ENCODE results near the gene ATP11A. TPM values are rescaled to one million over a fixed set of nuclear protein-coding genes. Genes with fewer than 3 reads are reported as not detected.
A peak's percentile ranks its signal among the peaks of the same experiment; 100 is the strongest.

ATP11A gene
- total and polyA plus RNA-seq, 10 of the 15 experiments (the other 5 are each of a cell fraction or from before 2014, with no cell fraction given) = 1.4 to 69.6 (median 14.4) TPM

- TF ChIP-seq CEBPZ (IDR thresholded peaks at IDR 0.05; ENCODE audit: low read depth, low read length) = no peak
- no peak for TF ChIP-seq GATAD2B (conservative IDR thresholded peaks at IDR 0.05; ENCODE audit: low read depth)
- no peak for TF ChIP-seq MEF2A (IDR thresholded peaks at IDR 0.05; ENCODE audit: insufficient read depth, low read depth, low read length)
- TF ChIP-seq MTA3 (IDR thresholded peaks at IDR 0.05; ENCODE audit: borderline replicate concordance, low read length) = no peak
- no peak for TF ChIP-seq SRF (IDR thresholded peaks at IDR 0.05; ENCODE audit: low read depth in 2 of 2, low read length in 2 of 2)
Observed at GRCh38 chr13:112672651-112673284, 17.1 kb upstream of the ATP11A start (continued).

DNA sequence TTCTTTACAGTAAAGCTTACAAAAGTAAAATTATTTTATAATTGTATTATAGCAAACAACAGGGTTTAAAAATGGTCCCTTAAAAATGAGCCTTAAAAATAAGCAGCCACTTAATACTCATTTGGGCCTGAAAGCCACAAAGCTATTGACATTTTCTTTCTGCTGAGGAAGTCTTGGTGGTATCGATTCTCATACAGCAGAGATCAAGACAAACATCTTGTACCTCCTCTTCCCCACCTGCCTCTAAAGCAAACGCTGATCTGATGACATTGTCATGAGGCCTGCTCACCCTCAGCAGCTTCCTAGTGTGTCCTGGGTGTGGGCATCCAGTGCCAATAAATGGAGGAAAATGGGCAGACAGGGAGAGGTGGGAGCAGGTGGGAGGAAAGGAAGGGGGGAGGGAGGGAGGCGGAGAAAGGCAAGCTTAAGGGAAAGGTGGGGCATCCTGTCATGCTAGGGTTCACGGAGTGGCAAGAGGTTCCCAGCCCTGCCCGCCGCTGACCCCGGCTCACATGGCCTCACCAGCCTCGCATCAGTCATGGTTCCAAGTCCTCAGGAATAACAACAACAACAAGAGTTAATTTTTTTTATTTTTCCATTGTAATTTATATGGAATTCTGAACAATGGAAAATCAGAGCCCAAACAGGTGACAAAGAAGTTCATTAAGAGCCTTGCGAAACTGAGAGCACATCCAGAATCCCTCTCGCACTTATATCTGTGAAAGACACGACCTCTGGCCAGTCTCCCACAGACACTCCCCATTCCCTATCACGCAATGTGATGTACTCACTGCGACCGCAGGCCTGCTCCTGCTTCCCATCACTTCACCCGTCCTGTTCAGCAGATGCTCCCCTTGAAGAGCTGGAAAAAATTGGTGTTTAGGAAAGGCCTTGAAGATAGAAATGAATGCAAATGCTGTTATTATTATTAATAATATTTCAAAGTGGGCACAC lies 15.1 kb upstream of the ATP11A start:
- H3K27ac ChIP-seq (ENCODE audit: control insufficient read depth, insufficient read depth) = no peak overlapping the region
- 55% methylated on average over 14 of the region's 15 CpGs for WGBS (ENCODE audit: insufficient coverage, insufficient replicate concordance, low lambda C conversion rate, missing lambda C conversion rate)
- RAD21 ChIA-PET (ENCODE audit: unreplicated experiment) = no interaction called here
- H3K4me1 ChIP-seq (ENCODE audit: control insufficient read depth, insufficient read depth, low read length) = no peaks in the 10 kb centered on the region
- FAIRE-seq = no peak
- H4K20me1 ChIP-seq (ENCODE audit: control insufficient read depth, insufficient read depth) = no peaks in the 10 kb centered on the region
- no peaks in the 10 kb centered on the region for H3K36me3 ChIP-seq (ENCODE audit: control insufficient read depth in 2 of 2, insufficient read depth in 2 of 2, low read length in 1 of 2)
- CTCF ChIA-PET = interaction anchor here (1.4 kb wide), 1 partner anchor 200 kb away, joined by 4 read pairs; no protein-coding TSS in a partner anchor
- DNase-seq (ENCODE audit: low read depth, low spot score) = no peak
- H3K79me2 ChIP-seq (ENCODE audit: control insufficient read depth, insufficient read depth, low read length) = no peaks in the 10 kb centered on the region
- intact Hi-C loops (cut with micrococcal nuclease; ENCODE audit: unreplicated experiment) (no loop called here), in situ Hi-C loops (cut with MboI) (no loop called here)
- SMC1A ChIA-PET (ENCODE audit: uncharacterized antibody, unreplicated experiment) = interaction anchor here (0.9 kb wide), 1 partner anchor 10 kb away, joined by 4 read pairs; no protein-coding TSS in a partner anchor
- no peaks in the 10 kb centered on the region for H3K27me3 ChIP-seq (replicated peaks in 1 of 2; ENCODE audit: control insufficient read depth in 2 of 2, insufficient read depth in 2 of 2, low read length in 1 of 2)
- H3K9me3 ChIP-seq (replicated peaks; ENCODE audit: control insufficient read depth, insufficient read depth, low read length) = no peaks in the 10 kb centered on the region
- no peak overlapping the region for H3K4me3 ChIP-seq
- BruUV-seq (replicated peaks) = no TSS peak
- POLR2A ChIA-PET = no interaction called here
- no peak overlapping the region for H2AFZ ChIP-seq (ENCODE audit: control insufficient read depth, low read depth, low read length)
- H3K4me2 ChIP-seq (ENCODE audit: control insufficient read depth, insufficient read depth) = no peak overlapping the region
- ATAC-seq = peak; percentile 53
- no peak overlapping the region for H3K9ac ChIP-seq (ENCODE audit: control insufficient read depth, insufficient read depth, low read length)
- no peak for TF ChIP-seq BHLHE40 (IDR thresholded peaks at IDR 0.05; ENCODE audit: borderline replicate concordance in 1 of 2, low read depth in 2 of 2, low read length in 1 of 2)
- TF ChIP-seq ZBTB4 (CRISPR knock-in tag; IDR thresholded peaks at IDR 0.05) = no peak
- TF ChIP-seq KAT2A (conservative IDR thresholded peaks at IDR 0.05; ENCODE audit: control insufficient read depth, low read depth, low read length) = no peak
- TF ChIP-seq MAX (IDR thresholded peaks at IDR 0.05; ENCODE audit: low read depth, low read length) = no peak
- TF ChIP-seq GATAD2B (conservative IDR thresholded peaks at IDR 0.05; ENCODE audit: low read depth) = no peak
- TF ChIP-seq CREM (IDR thresholded peaks at IDR 0.05; ENCODE audit: low read depth) = no peak
- TF ChIP-seq USF1 (IDR thresholded peaks at IDR 0.05; ENCODE audit: borderline replicate concordance, extremely low read length, insufficient read depth, low read depth, low read length) = no peak

All from GM12878 (cell line).